AG04450 (cell line): ENCODE measurements around the gene RPS6KA4. TPM values are rescaled to one million over a fixed set of nuclear protein-coding genes. Genes with fewer than 3 reads are reported as not detected.

ENCODE experiments used
- CTCF ChIA-PET: fragments of 300-600, 350-600 bp; formaldehyde crosslinking; extraction: SDS; loops from one replicate; lab custom pipeline; 2022; ENCODE audit warnings: antibody characterized with exemption, inconsistent platforms; lab: Charles Lee
- POLR2A ChIA-PET: fragments of 350-600 bp; formaldehyde crosslinking; extraction: SDS; loops from one replicate; lab custom pipeline; 2021; ENCODE audit warnings: antibody characterized with exemption, inconsistent platforms; lab: Yijun Ruan, JAX
- DNase-seq: peaks from one replicate; pipeline ENCODE4 v3.0.0-alpha.2; 2011; ENCODE audit warnings: low read depth, low spot score
- H3K27ac ChIP-seq: one replicate; pipeline ENCODE4 v1.5.1; 2012; ENCODE audit warnings: low read depth, low read length, control low read depth
- H3K27me3 ChIP-seq: one replicate; pipeline ENCODE4 v1.6.0; 2012; ENCODE audit warnings: low read length; ENCODE audit not compliant: control insufficient read depth, insufficient read depth
- H3K4me3 ChIP-seq: 2 replicates; pipeline ENCODE4 v1.5.1; 2011; ENCODE audit warnings: mild to moderate bottlenecking, low read depth, low read length, control low read depth
- H3K9me3 ChIP-seq: 2 replicates; pipeline ENCODE4 v1.5.1; 2012; ENCODE audit warnings: low read length; ENCODE audit not compliant: control insufficient read depth, insufficient read depth
- CTCF ChIP-seq: IDR thresholded peaks from 2 replicates; pipeline ENCODE4 v1.5.1; 2011; ENCODE audit warnings: low read depth, low read length, control low read depth, inconsistent platforms
- polyA plus RNA-seq: library from polyadenylated mRNA; depleted of rRNA; stranded (reverse); fragments of >200 nt; gene quantifications from 2 replicates; pipeline ENCODE4 v1.2.3, GENCODE V29; 2011

The RPS6KA4 gene
- polyA plus RNA-seq, 1 experiment = 21.9 TPM

GRCh38 chr11:64384028-64384737, 25.2 kb downstream of the RPS6KA4 start:
- ChIA-PET POLR2A (no interaction called here), CTCF (no interaction called here)
- H3K27me3 ChIP-seq = peaks cover 28% of the 10 kb centered on the region
- no peak for DNase-seq
- no peak overlapping the region for H3K4me3 ChIP-seq
- no peak for TF ChIP-seq CTCF
- H3K27ac ChIP-seq = no peak overlapping the region
- H3K9me3 ChIP-seq = peaks cover 6% of the 10 kb centered on the region; the same call in 1 of the 2 replicates

GRCh38 chr11:64384981-64385944, 26.3 kb downstream of the RPS6KA4 start:
- DNase-seq = no peak
- CTCF ChIA-PET = interaction anchor here (1.3 kb wide), 1 partner anchor 98 kb away, joined by 9 read pairs; no protein-coding TSS in a partner anchor
- H3K27me3 ChIP-seq = peaks cover 32% of the 10 kb centered on the region
- H3K4me3 ChIP-seq = no peak overlapping the region
- no peak for TF ChIP-seq CTCF
- POLR2A ChIA-PET = no interaction called here
- H3K27ac ChIP-seq = no peak overlapping the region
- H3K9me3 ChIP-seq = peaks cover 1% of the 10 kb centered on the region; the same call in 1 of the 2 replicates

GRCh38 chr11:64385945-64386704, 27.2 kb downstream of the RPS6KA4 start:
- TF ChIP-seq CTCF = no peak
- H3K27ac ChIP-seq = peak overlapping the region; percentile 21
- DNase-seq = no peak
- CTCF ChIA-PET = interaction anchor here (1.3 kb wide), 1 partner anchor 97 kb away, joined by 9 read pairs; no protein-coding TSS in a partner anchor
- H3K27me3 ChIP-seq = peaks cover 31% of the 10 kb centered on the region
- H3K4me3 ChIP-seq = no peak overlapping the region
- H3K9me3 ChIP-seq = no peaks in the 10 kb centered on the region
- POLR2A ChIA-PET = no interaction called here

GRCh38 chr11:64387916-64388315, 29.0 kb downstream of the RPS6KA4 start:
- Histone ChIP-seq H3K27me3 (peaks cover 35% of the 10 kb centered on the region), H3K4me3 (no peak overlapping the region), H3K27ac (no peak overlapping the region), H3K9me3 (no peaks in the 10 kb centered on the region)
- CTCF ChIA-PET = interaction anchor here (1.0 to 1.4 kb wide), 2 partner anchors 33 to 61 kb away, joined by 3 read pairs; no protein-coding TSS in a partner anchor
- POLR2A ChIA-PET = no interaction called here
- TF ChIP-seq CTCF = no peak
- DNase-seq = no peak
